Psoas muscle (tissue), 8 donors: ENCODE data around the gene ABCA2. TPM values are rescaled to one million over a fixed set of nuclear protein-coding genes. Genes with fewer than 3 reads are reported as not detected.

Experiments used
- ATAC-seq, 4 donors: fragments of 200-7000 bp; cut with Tn5 transposase; one replicate each; pipeline ENCODE4 v1.9.1; 2020; ENCODE audit warnings: moderate library complexity in 3 of 4, mild to moderate bottlenecking in 2 of 4
- DNase-seq, 2 donors: peaks; one replicate each; pipeline ENCODE4 v3.0.0-alpha.2; 2020
- H3K27ac ChIP-seq: fragments of 200-600 bp; one replicate; pipeline ENCODE4 v1.8.0; 2022
- H3K27me3 ChIP-seq, 3 donors: fragments of 200-600 bp in 1 of 3; one replicate each; pipeline versions ENCODE4 v1.6.1 to v1.8.0; 2013 to 2022; ENCODE audit warnings: low read length in 2 of 3, mild to moderate bottlenecking in 2 of 3, moderate library complexity in 1 of 3; ENCODE audit not compliant: insufficient read depth in 3 of 3
- H3K36me3 ChIP-seq, 2 donors: fragments of 200-600 bp in 1 of 2; one replicate each; pipeline versions ENCODE4 v1.6.1 to v1.8.0; 2013 to 2022; ENCODE audit warnings: low read depth in 1 of 2, mild to moderate bottlenecking in 1 of 2, moderate library complexity in 1 of 2; ENCODE audit not compliant: insufficient read depth in 1 of 2
- H3K4me1 ChIP-seq: fragments of 200-600 bp; one replicate; pipeline ENCODE4 v1.8.0; 2022
- H3K4me3 ChIP-seq: fragments of 200-600 bp; one replicate; pipeline ENCODE4 v1.8.0; 2022; ENCODE audit warnings: mild to moderate bottlenecking
- H3K9me3 ChIP-seq: fragments of 200-600 bp; one replicate; pipeline ENCODE4 v1.8.0; 2022
- WGBS, 3 donors: extraction: QIAGEN DNeasy Blood & Tissue Kit; methylation state at CpG; one replicate each; pipeline versions ENCODE4 v1.1.6 to v1.1.7; 2013; 5-methylcytosine and 5-hydroxymethylcytosine counted together
- intact Hi-C, 2 donors: fragments of 100-400 bp; cut with DNase I; formaldehyde crosslinking; loops; one replicate each; pipeline versions ENCODE4 v1.11.0 to v1.14.2; 2022
- polyA plus RNA-seq, 3 donors: library from polyadenylated mRNA; stranded (reverse); fragments of 200-250 nt; gene quantifications; one replicate each; pipeline ENCODE4 v1.2.3, GENCODE V29; 2013
- total RNA-seq, 4 donors: library from RNA; stranded (reverse); fragmentation: NEBNext Ultra II Directional in 2 of 4; extraction: Animal tissue kit (Norgen Biotek cat#: 25700) in 2 of 4; gene quantifications; one replicate each; pipeline versions ENCODE4 v1.2.1 to v1.2.4, GENCODE V29; 2021 to 2023
- TF ChIP-seq, protein P1 (sequence below): fragments of 200-600 bp; IDR thresholded peaks from one replicate; pipeline ENCODE4 v1.8.0; 2022; ENCODE audit warnings: antibody characterized with exemption
- donor health status: healthy with polysubstance abuse.
- donor health status: DM: no; HTN: no; CAD: no; lungs with moderate emphysema.
- donor health status: Bipolar disorder and iron deficiency.
- donor health status: healthy.
- donor health status: DM: yes; HTN: yes; CAD: no.
- donor health status: DM: no; HTN: no; CAD: no.
- donor health status: DM: no; HTN: no; CAD: no.
- donor health status: DM: yes; HTN: yes; CAD: no.

ABCA2 gene
- total and polyA plus RNA-seq, 7 donors, result 6.9 to 23.5 (median 12.2) TPM

- Histone ChIP-seq H3K27ac (no peak overlapping the region), H3K36me3 (no peaks in the 10 kb centered on the region), H3K4me1 (no peaks in the 10 kb centered on the region), H3K9me3 (no peaks in the 10 kb centered on the region), H3K27me3 (peaks cover 0 to 5% (median 4%) of the 10 kb centered on the region in 3 donors), H3K4me3 (no peak overlapping the region)
- ATAC-seq, result no peak
- DNase-seq, result no peak
- TF ChIP-seq, protein P1, sequence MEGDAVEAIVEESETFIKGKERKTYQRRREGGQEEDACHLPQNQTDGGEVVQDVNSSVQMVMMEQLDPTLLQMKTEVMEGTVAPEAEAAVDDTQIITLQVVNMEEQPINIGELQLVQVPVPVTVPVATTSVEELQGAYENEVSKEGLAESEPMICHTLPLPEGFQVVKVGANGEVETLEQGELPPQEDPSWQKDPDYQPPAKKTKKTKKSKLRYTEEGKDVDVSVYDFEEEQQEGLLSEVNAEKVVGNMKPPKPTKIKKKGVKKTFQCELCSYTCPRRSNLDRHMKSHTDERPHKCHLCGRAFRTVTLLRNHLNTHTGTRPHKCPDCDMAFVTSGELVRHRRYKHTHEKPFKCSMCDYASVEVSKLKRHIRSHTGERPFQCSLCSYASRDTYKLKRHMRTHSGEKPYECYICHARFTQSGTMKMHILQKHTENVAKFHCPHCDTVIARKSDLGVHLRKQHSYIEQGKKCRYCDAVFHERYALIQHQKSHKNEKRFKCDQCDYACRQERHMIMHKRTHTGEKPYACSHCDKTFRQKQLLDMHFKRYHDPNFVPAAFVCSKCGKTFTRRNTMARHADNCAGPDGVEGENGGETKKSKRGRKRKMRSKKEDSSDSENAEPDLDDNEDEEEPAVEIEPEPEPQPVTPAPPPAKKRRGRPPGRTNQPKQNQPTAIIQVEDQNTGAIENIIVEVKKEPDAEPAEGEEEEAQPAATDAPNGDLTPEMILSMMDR, result no peak
- WGBS, 3 donors, result 75 to 83% (median 78%) methylated on average over 11 to 12 of the region's 12 CpGs
- intact Hi-C loops, result no loop called here
Measured at GRCh38 chr9:136963751-136964150, 64.3 kb downstream of the ABCA2 start.

GRCh38 chr9:136963341-136963740, 64.7 kb downstream of the ABCA2 start:
- no peak for DNase-seq
- no peaks in the 10 kb centered on the region for H3K4me1 ChIP-seq
- no peaks in the 10 kb centered on the region for H3K36me3 ChIP-seq
- no peak overlapping the region for H3K27ac ChIP-seq
- peaks cover 0 to 5% (median 4%) of the 10 kb centered on the region in 3 donors for H3K27me3 ChIP-seq
- intact Hi-C loops, result no loop called here
- 58 to 78% (median 61%) methylated on average over 15 of the region's 15 CpGs for WGBS, 3 donors
- TF ChIP-seq, protein P1, result no peak
- no peaks in the 10 kb centered on the region for H3K9me3 ChIP-seq
- H3K4me3 ChIP-seq, result no peak overlapping the region
- no peak for ATAC-seq

DNA sequence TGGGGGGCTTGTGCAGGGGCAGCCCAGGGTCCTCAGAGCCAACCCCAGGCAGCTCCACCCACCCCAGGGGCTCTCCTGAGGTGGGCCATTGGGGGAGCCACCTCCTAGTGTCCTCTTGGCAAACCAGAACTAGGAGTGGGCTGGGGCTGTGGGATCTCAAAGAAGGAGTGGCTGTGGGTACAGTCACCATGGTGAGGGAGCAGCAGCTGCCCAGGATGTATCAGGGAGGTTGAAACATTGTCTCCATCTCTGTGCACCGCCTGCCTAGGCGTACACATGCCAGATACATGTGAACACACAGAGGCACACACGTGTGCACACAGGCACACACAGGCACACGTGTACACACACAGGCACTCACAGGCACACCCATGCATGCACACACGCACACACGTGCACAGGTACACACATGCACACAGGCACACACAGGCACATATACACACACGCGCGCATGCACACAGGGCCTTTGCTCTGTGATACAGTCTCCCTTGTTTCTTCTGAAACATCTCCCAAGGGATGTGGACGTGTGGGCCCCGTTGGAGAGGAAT, 65.3 kb downstream of the ABCA2 start:
- DNase-seq, result no peak
- Histone ChIP-seq H3K9me3 (no peaks in the 10 kb centered on the region), H3K4me3 (no peak overlapping the region), H3K4me1 (no peaks in the 10 kb centered on the region), H3K27ac (no peak overlapping the region), H3K27me3 (peaks cover 0 to 5% (median 4%) of the 10 kb centered on the region in 3 donors), H3K36me3 (no peaks in the 10 kb centered on the region)
- ATAC-seq, result no peak
- intact Hi-C loops, result no loop called here
- TF ChIP-seq, protein P1, result no peak
- WGBS, 3 donors, result 76 to 85% (median 81%) methylated on average over 11 of the region's 11 CpGs

DNA sequence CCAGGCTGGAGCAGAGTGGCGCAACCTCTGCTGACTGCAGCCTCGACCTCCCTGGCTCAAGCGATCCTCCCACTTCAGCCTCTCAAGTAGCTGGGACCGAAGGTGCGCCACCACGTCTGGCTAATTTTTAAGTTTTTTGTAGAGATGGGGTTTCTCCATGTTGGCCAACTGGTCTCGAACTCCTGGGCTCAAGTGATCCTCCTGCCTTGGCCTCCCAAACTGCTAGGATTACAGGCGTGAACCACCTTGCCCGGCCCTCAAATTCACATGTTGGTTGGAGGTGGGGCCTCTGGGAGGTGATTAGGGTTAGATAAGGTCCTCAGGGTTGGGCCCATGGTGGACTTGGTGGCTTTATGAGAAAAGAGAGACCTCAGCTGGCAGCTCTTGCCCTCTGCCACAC, 65.9 kb downstream of the ABCA2 start:
- DNase-seq (no peak), ATAC-seq (no peak)
- H3K36me3 ChIP-seq, result no peaks in the 10 kb centered on the region
- H3K9me3 ChIP-seq, result no peaks in the 10 kb centered on the region
- H3K27ac ChIP-seq, result no peak overlapping the region
- 94 to 96% (median 95%) methylated on average over 9 of the region's 9 CpGs for WGBS, 3 donors
- intact Hi-C loops, result no loop called here
- no peak overlapping the region for H3K4me3 ChIP-seq
- TF ChIP-seq, protein P1, result no peak
- no peaks in the 10 kb centered on the region for H3K4me1 ChIP-seq
- peaks cover 0 to 5% (median 4%) of the 10 kb centered on the region in 3 donors for H3K27me3 ChIP-seq
